ENCODE data around the gene HOXD4.

Gene HOXD4

GRCh38 chr2:176122052-176122682, 29.2 kb upstream of the HOXD4 start:
- peak overlapping the region; percentile 78 to 97 (median 96) for H3K4me3 Mint-ChIP-seq
- peak in 1 of 3 experiments; percentile 27 for TF ChIP-seq CTCF (IDR thresholded peaks at IDR 0.05; ENCODE audit: unreplicated experiment in 3 of 3)
- peak overlapping the region; percentile 99 for H3K27ac Mint-ChIP-seq
- H3K36me3 Mint-ChIP-seq (ENCODE audit: low read depth), result peaks cover 57% of the 10 kb centered on the region
- no peaks in the 10 kb centered on the region for H3K9me3 Mint-ChIP-seq
- H3K4me1 Mint-ChIP-seq, result peaks cover 52% of the 10 kb centered on the region
- H3K27me3 Mint-ChIP-seq (ENCODE audit: low read depth), result peaks cover 73% of the 10 kb centered on the region

GRCh38 chr2:176122683-176123410, 28.5 kb upstream of the HOXD4 start, which contains the start of gene HOXD9:
HOXD9 (plus strand) TSS chr2:176122719; CDS start chr2:176122769, 50 bp downstream.
- Mint-ChIP-seq H3K9me3 (no peaks in the 10 kb centered on the region), H3K36me3 (ENCODE audit: low read depth) (peaks cover 54% of the 10 kb centered on the region), H3K4me1 (peaks cover 59% of the 10 kb centered on the region), H3K27me3 (ENCODE audit: low read depth) (peaks cover 66% of the 10 kb centered on the region), H3K4me3 (peak within 1 kb of the TSS; percentile 91 to 97 (median 96)), H3K27ac (peak within 1 kb of the TSS; percentile 99 to 100 (median 99))
- TF ChIP-seq CTCF (IDR thresholded peaks at IDR 0.05; ENCODE audit: unreplicated experiment in 3 of 3), result no peak

GRCh38 chr2:176123411-176124109, 27.8 kb upstream of the HOXD4 start:
- Mint-ChIP-seq H3K4me3 (peak overlapping the region; percentile 91 to 95 (median 92)), H3K4me1 (peaks cover 66% of the 10 kb centered on the region), H3K36me3 (ENCODE audit: low read depth) (peaks cover 47% of the 10 kb centered on the region), H3K27ac (peak overlapping the region; percentile 99 to 100 (median 99)), H3K9me3 (no peaks in the 10 kb centered on the region), H3K27me3 (ENCODE audit: low read depth) (peaks cover 66% of the 10 kb centered on the region)
- no peak for TF ChIP-seq CTCF (IDR thresholded peaks at IDR 0.05; ENCODE audit: unreplicated experiment in 3 of 3)

GRCh38 chr2:176124110-176124946, 27.0 kb upstream of the HOXD4 start:
- H3K27me3 Mint-ChIP-seq (ENCODE audit: low read depth), result peaks cover 61% of the 10 kb centered on the region
- peak overlapping the region; percentile 91 to 95 (median 92) for H3K4me3 Mint-ChIP-seq
- H3K36me3 Mint-ChIP-seq (ENCODE audit: low read depth), result peaks cover 41% of the 10 kb centered on the region
- H3K27ac Mint-ChIP-seq, result peak overlapping the region; percentile 99 to 100 (median 99)
- no peak for TF ChIP-seq CTCF (IDR thresholded peaks at IDR 0.05; ENCODE audit: unreplicated experiment in 3 of 3)
- H3K4me1 Mint-ChIP-seq, result peaks cover 66% of the 10 kb centered on the region
- H3K9me3 Mint-ChIP-seq, result no peaks in the 10 kb centered on the region

- Mint-ChIP-seq H3K27me3 (ENCODE audit: low read depth) (peaks cover 53% of the 10 kb centered on the region), H3K4me1 (peaks cover 60% of the 10 kb centered on the region), H3K9me3 (no peaks in the 10 kb centered on the region), H3K4me3 (peak overlapping the region; percentile 91 to 95 (median 92)), H3K36me3 (ENCODE audit: low read depth) (peaks cover 35% of the 10 kb centered on the region), H3K27ac (peak overlapping the region; percentile 99 to 100 (median 99))
- no peak for TF ChIP-seq CTCF (IDR thresholded peaks at IDR 0.05; ENCODE audit: unreplicated experiment in 3 of 3)
Measured at GRCh38 chr2:176124947-176125771, 26.2 kb upstream of the HOXD4 start.
